HepG2 (cell line): ENCODE data around the gene PCED1B.

ENCODE experiments used
- FOXA1 ChIP-seq, 2 experiments: fragments of 450-650 bp in 1 of 2; sonication (generic) in 1 of 2; formaldehyde crosslinking in 1 of 2; IDR thresholded peaks; 2 replicates each; pipeline versions ENCODE4 v1.4.0 to v1.6.1; 2016 to 2020; ENCODE audit warnings: missing genetic modification reagents in 1 of 2
- FOXM1 ChIP-seq: sonication (generic); formaldehyde crosslinking; IDR thresholded peaks from 2 replicates; pipeline ENCODE4 v1.5.0; 2020; ENCODE audit warnings: missing genetic modification reagents
- HDAC6 ChIP-seq: fragments of 200-600 bp; sonication (generic); IDR thresholded peaks from 2 replicates; pipeline ENCODE4 v1.7.0; 2017; ENCODE audit warnings: mild to moderate bottlenecking, antibody characterized with exemption, low read length, low read depth
- JUND ChIP-seq: sonication (generic); formaldehyde crosslinking; IDR thresholded peaks from 2 replicates; pipeline ENCODE4 v1.8.0; 2022; ENCODE audit warnings: mild to moderate bottlenecking, missing genetic modification reagents
- MYC ChIP-seq: sonication (generic); formaldehyde crosslinking; IDR thresholded peaks from 2 replicates; pipeline ENCODE4 v1.9.0; 2021; ENCODE audit warnings: missing genetic modification reagents, borderline replicate concordance
- NFYB ChIP-seq: sonication (generic); formaldehyde crosslinking; IDR thresholded peaks from 2 replicates; pipeline ENCODE4 v1.4.0; 2020; ENCODE audit warnings: missing genetic modification reagents
- RBM22 ChIP-seq: fragments of 200-400 bp; formaldehyde crosslinking; optimal IDR thresholded peaks from 2 replicates; pipeline ENCODE3; 2017; ENCODE audit warnings: mild to moderate bottlenecking, low read length, moderate library complexity
- TBL1XR1 ChIP-seq: fragments of 150-350 bp; IDR thresholded peaks from 2 replicates; pipeline ENCODE4 v1.6.1; 2014; ENCODE audit warnings: borderline replicate concordance, low read length; ENCODE audit not compliant: partially characterized antibody
- ZNF350 ChIP-seq: sonication (generic); formaldehyde crosslinking; IDR thresholded peaks from 2 replicates; pipeline ENCODE4 v1.4.0; 2020; ENCODE audit warnings: mild to moderate bottlenecking, low read depth, missing genetic modification reagents, borderline replicate concordance
- ZNF614 ChIP-seq: IDR thresholded peaks from 2 replicates; pipeline ENCODE4 v1.6.1; 2018; ENCODE audit warnings: missing biosample characterization, missing genetic modification reagents, inconsistent platforms, borderline replicate concordance
- TF ChIP-seq, protein P1 (sequence below): sonication (generic); formaldehyde crosslinking; conservative IDR thresholded peaks from 2 replicates; pipeline ENCODE4 v1.5.0; 2020; ENCODE audit warnings: missing genetic modification reagents
- TF ChIP-seq, protein P2 (sequence below): sonication (generic); formaldehyde crosslinking; IDR thresholded peaks from 2 replicates; pipeline ENCODE4 v1.4.0; 2020; ENCODE audit warnings: missing genetic modification reagents
- TF ChIP-seq, protein P3 (sequence below): IDR thresholded peaks from 2 replicates; pipeline ENCODE4 v1.6.1; 2012; ENCODE audit warnings: low read length, improper control_type of control experiment

DNA sequence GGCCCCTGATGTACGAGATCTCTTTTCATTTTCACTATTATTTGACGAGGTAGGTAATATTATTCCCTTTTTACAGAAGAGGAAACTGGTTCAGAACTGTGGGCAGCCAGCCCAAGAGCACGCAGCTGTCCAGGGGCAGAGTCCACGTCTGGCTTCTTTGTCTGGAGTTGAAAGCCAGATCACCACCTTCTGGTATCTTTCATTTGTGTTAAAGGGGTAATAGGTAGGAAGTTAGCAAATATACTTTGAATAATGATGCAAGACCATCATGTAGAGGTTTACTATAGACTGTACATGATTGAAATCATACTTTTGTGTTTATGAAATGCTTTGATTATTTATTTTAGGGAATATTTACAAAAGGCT, 144.4 kb downstream of the PCED1B start:
- TF ChIP-seq HDAC6 (no peak), FOXM1 (no peak), FOXA1 (IDR thresholded peaks at IDR 0.05) (no peak), FOXA1 (CRISPR knock-in tag; IDR thresholded peaks at IDR 0.05) (no peak), MYC (CRISPR knock-in tag) (no peak), TBL1XR1 (no peak), RBM22 (no peak), JUND (CRISPR knock-in tag) (no peak), ZNF614 (CRISPR knock-in tag) (no peak), NFYB (CRISPR knock-in tag) (no peak), ZNF350 (CRISPR knock-in tag) (no peak)
- TF ChIP-seq, protein P1, sequence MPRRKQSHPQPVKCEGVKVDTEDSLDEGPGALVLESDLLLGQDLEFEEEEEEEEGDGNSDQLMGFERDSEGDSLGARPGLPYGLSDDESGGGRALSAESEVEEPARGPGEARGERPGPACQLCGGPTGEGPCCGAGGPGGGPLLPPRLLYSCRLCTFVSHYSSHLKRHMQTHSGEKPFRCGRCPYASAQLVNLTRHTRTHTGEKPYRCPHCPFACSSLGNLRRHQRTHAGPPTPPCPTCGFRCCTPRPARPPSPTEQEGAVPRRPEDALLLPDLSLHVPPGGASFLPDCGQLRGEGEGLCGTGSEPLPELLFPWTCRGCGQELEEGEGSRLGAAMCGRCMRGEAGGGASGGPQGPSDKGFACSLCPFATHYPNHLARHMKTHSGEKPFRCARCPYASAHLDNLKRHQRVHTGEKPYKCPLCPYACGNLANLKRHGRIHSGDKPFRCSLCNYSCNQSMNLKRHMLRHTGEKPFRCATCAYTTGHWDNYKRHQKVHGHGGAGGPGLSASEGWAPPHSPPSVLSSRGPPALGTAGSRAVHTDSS (CRISPR knock-in tag): no peak
- TF ChIP-seq, protein P2, sequence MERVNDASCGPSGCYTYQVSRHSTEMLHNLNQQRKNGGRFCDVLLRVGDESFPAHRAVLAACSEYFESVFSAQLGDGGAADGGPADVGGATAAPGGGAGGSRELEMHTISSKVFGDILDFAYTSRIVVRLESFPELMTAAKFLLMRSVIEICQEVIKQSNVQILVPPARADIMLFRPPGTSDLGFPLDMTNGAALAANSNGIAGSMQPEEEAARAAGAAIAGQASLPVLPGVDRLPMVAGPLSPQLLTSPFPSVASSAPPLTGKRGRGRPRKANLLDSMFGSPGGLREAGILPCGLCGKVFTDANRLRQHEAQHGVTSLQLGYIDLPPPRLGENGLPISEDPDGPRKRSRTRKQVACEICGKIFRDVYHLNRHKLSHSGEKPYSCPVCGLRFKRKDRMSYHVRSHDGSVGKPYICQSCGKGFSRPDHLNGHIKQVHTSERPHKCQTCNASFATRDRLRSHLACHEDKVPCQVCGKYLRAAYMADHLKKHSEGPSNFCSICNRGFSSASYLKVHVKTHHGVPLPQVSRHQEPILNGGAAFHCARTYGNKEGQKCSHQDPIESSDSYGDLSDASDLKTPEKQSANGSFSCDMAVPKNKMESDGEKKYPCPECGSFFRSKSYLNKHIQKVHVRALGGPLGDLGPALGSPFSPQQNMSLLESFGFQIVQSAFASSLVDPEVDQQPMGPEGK (CRISPR knock-in tag): no peak
- TF ChIP-seq, protein P3, sequence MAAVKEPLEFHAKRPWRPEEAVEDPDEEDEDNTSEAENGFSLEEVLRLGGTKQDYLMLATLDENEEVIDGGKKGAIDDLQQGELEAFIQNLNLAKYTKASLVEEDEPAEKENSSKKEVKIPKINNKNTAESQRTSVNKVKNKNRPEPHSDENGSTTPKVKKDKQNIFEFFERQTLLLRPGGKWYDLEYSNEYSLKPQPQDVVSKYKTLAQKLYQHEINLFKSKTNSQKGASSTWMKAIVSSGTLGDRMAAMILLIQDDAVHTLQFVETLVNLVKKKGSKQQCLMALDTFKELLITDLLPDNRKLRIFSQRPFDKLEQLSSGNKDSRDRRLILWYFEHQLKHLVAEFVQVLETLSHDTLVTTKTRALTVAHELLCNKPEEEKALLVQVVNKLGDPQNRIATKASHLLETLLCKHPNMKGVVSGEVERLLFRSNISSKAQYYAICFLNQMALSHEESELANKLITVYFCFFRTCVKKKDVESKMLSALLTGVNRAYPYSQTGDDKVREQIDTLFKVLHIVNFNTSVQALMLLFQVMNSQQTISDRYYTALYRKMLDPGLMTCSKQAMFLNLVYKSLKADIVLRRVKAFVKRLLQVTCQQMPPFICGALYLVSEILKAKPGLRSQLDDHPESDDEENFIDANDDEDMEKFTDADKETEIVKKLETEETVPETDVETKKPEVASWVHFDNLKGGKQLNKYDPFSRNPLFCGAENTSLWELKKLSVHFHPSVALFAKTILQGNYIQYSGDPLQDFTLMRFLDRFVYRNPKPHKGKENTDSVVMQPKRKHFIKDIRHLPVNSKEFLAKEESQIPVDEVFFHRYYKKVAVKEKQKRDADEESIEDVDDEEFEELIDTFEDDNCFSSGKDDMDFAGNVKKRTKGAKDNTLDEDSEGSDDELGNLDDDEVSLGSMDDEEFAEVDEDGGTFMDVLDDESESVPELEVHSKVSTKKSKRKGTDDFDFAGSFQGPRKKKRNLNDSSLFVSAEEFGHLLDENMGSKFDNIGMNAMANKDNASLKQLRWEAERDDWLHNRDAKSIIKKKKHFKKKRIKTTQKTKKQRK: no peak
